Measurements from ENCODE around the gene BANK1.

BANK1 gene

DNA sequence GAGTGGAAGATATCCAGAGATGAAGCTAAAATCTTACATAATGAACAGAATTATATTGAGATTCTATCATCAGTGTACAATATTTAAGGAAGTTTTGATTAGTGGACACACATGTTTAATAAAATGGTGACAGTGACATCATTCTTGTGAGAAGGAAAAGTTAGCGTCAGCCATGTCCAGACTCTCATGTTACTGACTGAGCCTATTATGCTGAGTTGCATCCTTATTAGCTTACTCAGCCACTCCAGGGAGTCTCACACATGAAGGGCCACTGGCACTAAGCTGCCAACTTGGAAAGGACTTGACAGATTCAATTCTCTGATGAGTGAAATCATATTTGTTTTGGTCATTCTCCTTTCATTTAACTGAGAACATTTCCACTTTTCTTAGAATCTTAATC lies 170.6 kb downstream of the BANK1 start:
- DNase-seq: no peak

DNA sequence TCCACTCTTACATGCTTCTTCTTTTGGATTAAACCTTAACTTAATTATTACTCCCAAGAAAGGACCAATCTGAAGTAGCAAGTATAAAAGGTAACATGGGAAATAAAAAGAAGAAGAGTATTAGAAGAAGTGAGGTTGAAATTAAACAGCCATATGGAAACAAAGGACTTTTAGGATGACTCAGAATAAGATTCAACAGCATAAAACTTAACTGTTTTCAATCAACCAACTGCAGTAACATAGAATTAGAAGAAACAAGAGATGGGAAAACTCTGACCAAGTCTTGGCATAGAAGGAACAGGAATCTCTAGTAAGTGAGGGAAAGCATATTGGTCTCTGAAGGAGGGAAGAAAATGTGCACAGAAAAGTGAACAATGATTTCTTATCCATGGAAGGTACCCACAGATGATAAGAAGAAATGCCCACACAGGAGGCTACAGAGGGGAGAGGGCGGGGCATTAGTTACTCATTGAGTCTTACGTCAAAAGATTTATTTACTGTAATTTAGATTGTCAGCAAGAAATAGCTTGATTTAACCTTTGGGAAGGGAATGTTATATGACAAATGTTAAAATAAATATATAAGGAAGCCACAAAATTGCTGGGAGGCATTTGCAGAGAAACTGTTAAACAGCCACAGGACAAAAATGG lies 177.3 kb downstream of the BANK1 start:
- DNase-seq: no peak

DNA sequence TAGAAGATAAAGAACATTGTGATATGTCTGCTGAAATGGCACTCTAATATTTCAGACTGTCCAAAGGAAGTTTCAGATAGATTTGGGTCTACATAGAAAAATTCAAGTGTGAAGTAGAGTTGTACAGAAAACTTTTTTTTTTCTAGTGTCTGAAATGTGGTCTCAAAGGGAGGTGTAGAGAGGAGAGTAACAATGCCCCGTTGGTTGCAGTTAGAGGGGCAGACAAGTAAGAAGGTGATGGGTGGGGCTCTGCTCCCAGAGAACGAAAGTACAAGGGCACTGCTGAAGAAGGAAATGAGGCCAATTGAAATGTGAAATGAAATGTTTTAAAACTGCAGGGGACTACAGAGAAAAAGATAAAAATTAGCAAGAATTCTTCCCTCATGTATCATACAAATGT lies 177.8 kb downstream of the BANK1 start:
- DNase-seq: no peak

DNA sequence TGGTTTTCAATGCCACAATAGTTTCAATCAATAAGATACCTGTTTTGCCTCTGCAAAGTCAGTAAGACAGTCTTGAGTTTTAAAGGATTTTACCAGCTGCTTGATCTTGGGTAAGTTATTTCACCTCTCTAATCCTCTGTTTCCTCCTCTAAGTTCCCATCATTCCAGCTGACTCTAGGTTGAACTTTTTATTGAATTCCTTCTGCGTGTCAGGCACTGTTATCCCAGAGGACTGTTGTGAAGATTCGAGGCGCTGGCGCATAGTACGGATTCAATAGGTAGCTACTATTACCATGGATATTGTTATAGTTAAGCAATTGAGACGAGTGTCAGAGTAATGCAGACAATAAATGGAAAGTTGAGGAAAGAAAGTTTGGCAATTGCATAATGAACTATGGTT lies 179.4 kb downstream of the BANK1 start:
- no peak for DNase-seq

DNA sequence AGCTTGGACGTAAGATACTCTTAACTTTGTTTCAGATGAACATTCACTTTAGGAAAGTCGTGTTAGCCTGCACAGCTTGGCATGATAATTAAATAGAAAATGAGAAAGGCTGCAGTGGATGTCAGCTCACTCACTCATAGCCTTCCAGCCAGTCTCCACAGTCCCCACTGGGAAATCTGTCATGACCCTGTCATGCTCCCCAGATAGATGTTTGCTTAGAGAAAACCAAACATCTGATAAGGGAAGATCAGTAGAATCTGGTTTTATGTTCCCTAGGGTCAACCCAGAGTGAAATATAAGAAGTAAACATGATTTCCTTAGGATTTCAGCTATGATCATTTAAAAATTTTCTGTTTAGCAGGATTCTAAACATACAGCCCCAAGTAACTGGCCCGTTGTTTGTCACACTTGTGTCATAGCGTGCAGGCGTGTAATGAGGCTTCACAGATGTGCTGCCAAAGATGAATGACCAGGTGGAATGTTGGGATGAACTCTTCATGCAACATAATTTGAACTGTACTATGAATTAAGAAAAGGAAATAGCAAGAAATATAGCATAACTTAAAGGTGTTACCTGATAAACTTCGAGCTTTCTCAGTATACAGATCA lies 180.1 kb downstream of the BANK1 start:
- DNase-seq: no peak

DNA sequence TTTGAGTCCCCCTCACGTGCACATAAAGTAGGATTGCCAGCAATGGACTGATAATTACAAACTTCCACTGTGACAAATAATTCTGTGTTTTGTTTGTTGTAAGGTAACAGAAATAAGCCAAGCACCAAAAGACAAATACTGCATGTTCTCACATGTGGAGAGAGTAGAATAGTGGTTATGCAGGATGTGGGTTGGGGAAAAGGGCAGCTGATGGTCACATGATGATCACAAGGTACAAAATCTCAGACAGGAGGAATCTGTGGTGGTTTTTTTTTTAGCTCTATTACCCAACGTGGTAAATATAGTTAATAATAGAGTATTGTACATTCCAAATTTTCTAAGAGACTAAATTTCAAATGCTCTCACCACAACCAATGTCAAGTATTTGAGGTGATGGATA lies 182.3 kb downstream of the BANK1 start:
- no peak for DNase-seq

DNA sequence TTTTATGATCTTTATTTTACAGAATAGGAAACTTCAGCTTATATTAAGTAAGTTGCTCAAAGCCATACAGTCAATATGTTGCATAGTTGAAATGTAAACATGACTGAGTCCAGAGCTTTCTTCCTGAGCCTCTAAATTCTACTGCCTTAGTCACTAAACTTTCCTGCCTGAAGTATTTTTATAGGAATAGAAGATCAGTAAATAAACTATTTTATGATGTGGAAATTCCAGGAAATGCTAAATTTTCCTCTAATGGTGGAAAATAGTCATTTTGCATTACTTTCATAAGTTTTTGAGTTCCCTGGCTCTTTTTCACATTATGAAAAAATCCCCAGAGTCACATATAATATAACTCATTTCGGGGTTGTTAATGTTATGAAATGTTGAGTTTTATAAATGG lies 182.8 kb downstream of the BANK1 start:
- no peak for DNase-seq

DNA sequence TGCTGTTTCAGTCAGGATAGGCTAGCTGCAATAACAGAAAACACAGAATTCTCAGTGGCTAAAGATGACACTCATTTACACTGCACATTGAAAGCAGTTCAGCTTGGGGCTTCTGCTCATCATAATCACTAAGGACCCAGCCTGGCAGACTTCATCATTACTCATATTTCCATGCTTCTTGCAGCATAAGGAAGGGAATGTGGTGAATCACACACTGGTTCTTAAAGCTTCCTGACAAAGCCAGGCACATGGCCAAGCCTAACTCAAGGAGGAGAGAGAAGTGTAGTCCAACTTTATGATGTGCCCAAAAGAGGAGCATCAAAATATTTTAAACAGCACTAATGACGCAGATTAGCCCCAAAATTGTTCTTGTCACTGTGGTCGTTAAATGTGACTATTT lies 186.5 kb downstream of the BANK1 start:
- DNase-seq: peak; percentile 57

DNA sequence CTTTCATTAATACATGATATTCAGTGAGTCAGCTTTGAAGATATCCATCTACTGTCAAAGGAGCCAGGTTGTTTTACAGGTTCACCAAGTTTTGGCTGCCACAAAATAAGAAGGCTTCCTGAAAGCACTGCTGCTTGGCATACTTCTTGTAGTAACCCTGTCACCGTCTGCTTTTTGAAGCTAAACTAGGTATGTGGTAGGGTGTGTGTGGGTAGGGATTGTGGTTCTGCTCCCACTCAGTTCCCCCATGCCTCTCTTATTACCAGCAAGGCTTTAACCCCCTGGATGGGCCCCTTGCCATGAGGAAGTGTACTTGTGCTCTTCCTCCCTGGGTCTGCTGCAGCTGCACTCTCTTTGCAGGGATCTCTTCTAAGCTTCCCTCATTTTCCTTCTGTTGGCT lies 191.2 kb downstream of the BANK1 start:
- DNase-seq: no peak

DNA sequence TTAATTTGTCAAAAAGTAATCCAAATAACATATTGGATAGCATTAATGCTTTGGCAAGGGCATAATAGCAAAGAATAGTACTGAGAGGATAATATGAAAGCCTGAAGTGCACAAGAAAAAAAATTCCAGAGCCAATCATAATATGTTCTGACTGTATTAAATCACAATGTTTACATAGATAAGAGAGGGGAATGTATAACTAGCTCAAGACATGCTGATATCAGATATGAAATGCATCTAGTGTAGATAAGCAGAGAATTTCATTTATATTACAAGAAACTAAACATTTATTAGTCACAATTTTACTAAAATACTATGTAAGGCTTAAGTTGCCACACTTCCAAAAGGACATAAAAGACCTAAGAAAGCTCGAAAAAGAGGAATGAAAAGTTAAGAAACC lies 193.3 kb downstream of the BANK1 start:
- no peak for DNase-seq

DNA sequence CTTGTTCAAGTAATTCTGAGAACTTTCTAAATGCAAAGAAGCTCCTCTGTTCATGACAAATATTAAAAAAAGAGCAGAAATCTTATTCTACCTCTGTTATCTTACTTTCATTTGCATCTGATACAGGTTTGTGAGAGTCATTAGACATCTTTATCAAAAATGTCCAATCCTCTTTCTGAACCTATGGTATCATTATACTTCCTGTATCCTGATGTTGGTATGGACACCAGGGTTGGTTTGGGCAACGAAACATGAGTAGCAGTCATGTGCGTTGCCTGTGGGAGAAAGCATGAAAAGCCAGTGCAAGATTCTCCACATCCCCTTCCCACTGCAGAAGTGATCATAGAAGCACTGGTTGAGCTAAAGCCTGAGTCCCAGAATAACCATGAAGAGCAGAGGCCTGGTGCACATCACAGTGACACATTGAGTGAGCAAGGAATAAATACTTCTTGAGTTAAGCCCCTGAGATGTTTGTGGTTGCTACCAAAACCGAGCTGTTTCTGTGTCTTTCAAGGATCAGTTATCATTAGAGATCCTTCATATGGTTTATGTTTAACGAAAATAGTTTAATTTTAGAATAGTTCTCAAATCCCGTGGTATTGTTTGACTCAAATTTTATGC lies 197.2 kb downstream of the BANK1 start:
- DNase-seq: no peak

DNA sequence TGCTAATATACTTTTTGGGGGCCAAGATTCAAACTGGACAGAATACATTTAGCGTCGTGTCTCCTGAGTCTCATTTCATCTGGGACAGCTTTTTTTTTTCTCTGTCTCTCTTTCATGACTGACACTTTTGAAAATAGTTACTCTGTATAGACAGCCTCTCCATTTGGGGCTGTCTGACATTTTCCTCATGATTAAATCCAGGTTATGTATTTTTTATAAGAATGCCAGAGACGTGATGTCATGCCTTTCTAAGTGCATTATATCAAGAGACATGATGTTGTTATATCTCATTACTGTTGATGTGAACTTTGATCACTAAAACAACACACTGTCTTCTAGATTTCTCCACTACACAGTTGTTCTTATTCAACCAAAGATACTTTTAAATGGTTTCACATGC lies 199.0 kb downstream of the BANK1 start:
- DNase-seq: no peak

DNA sequence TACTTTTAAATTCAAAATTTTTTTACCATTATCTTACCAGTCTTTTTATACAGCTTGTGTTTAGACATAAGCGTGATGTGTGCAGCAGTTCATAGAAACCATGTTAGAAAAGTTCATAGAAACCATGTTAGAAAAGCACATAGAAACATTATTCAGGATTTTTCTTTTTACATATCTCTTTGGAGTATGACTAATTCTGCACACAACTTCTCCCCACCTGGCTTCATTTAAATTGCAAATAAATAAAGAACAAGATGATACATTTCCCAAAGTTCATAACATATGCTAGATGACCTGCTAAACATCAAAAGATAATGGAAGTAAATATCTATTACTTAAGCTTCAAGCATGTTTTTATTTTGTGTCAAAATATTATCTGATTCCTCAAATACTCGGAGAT lies 201.9 kb downstream of the BANK1 start:
- no peak for DNase-seq

DNA sequence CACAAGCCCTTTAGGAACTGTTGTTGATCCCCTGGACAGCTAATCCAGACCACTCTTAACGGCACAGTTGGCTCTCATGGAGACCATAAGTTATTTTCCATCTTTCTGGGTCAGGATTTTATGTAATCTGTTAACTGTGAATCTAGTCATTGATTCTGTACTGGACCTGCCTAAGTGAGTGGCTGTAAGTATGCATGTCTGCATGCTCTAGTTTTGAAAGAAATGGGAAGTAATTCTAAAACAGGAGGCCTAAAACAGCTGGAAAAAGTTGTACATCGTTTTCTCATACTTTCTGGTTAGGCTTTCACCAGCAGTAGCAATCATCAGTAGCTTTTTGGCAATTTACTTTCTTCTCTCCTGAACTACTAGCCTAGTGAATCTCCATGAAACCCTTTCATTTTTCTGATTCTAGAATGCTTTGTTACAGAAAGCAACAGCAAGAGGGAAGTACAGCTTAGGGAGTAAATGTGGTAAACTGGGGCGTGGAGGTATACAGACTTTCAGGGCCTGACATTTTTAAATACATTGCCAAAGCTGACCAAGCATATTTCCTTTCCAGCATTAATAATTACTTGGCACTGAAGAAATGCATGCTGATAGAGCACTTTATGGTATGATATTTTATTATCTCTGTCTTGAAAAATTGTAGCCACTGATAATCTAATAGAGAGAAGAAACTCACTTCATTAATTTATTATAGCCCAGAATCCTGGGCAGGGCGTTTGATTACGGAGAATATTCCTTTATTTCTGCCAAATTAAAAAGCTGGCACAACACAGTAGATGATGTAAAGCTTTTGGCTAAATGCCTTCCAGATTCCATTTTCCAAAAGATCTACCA lies 202.7 kb downstream of the BANK1 start:
- no peak for DNase-seq

DNA sequence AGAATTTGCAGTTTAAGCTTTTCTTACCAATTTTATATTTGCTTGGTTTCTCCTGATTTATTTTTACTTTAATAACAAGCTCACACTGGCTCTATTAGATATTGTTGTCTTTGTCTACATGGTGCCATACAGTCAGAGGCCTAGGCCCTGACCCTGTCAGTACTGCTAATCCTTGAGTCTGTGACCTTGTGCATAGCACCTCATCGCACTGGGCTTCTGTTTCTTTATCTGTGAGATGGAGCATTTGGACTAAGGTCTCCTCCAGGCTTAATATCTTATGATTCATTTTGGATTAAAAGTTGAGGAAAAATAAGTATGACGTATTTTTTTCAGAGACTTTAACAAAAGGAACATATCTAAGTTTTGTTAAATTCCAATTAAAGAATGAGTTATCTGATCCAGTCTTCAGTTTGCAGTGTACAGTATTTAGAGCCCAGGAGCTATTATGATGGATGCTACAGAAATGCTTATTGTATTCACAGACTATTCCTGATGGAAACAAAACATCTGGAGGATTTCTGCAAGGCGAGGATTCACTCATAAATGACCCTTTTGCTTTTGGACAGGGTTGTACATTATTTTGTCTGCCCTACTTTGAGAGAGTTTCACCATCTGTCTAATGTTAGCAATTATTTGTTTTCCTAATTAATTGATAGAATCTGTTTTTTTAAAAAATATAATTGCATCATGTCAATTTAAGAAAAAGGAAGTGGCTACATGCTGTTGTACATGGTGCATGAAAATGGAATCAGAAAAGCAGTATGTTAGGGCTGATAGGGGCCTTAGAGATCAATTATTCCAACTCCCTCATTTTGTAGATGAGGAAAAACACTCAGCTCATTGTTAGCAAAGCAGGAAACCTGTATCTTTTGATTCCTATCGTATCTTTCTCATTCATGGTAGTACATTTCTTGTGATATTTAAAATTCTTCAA lies 203.6 kb downstream of the BANK1 start:
- no peak for DNase-seq

DNA sequence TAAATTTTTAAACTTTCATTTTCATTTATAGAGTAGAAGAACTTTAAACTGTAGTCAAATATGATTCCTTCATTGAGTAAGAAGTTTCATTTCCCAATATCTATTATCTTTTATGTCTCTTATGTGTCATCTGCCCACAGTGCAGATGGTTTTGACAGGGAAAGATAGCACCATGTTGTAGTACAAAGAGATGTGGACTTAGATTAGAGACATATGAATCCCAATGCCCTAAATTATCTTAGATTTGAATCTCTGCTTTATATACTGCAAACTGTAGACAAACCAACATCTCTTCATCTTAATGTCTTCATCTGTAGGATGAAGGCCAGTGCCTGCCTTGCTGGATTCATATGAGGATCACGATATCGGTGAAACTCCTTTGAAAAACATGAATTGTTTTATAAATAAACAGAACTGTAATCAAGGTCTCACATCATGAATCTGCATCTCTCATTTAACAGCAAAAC lies 217.5 kb downstream of the BANK1 start:
- no peak for DNase-seq

DNA sequence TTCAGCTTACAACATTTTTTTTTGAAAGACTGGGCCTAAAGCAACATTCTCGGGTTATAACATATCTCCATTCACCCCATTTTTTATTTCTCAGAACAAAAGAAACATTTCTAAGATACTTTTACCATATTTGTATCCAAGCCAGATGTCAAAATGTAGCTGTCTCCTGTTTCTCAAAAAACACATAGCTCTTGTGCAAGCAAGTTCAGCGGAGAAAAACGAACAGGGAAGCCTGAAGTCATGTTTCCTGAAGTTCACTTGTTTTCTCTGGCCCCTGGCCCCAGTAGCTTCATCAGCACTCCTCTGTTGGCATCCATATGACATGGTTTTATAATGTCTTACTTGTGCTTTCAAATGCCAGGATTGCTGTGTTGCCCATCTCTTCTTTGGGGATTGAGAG lies 218.2 kb downstream of the BANK1 start:
- no peak for DNase-seq

DNA sequence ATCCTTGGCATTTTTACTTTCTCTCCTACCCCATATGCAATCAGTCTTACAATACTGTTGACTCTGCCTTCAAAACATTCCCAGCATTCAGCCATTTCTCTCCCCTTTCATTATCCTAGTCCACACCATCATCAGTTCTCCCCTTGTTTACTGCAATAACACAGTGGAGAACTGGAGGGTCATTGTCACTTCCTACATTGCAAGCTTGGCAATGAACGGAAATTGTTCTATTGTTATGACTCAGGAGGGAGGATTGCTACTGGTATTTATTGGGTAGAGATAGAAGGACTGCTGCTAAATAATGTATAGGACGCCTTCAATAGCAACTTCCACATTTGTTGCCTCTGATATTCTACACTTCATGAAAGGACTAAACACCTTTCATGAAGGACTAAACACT lies 231.8 kb downstream of the BANK1 start:
- DNase-seq: no peak

DNA sequence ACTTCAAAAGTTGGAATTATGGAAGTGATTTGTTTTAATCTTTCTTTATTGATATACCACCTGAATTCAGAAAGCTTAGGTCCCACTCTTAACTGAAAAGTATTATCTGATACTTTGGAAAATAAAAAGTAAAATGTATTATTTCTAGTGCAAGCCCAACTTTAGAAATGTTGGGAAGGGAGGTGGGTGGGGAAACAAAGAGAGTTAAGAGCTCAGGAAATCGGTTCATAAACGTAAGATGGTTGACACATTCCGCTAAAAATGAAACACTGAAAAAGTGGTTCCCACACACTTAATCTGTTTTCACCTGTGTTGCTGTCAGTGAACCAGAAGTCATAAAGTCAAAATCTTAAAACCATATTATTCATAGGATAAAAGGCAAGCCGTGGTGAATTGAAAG lies 237.4 kb downstream of the BANK1 start:
- no peak for DNase-seq

DNA sequence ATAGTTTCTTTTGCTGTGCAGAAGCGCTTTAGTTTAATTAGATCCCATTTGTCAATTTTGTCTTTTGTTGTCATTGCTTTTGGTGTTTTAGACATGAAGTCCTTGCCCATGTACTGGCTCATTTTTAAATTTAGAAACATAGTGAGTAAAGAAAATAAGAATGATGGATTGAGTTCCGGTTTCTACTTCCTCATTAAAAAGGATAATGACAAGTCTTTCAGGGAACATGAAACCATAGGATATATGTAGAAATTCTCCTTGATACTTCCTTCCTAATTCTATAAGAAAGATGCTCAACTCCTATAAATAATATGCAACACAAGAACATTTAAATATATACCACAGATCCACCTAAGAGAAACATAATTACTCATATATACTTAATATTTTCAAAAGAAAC lies 240.9 kb downstream of the BANK1 start:
- no peak for DNase-seq

DNA sequence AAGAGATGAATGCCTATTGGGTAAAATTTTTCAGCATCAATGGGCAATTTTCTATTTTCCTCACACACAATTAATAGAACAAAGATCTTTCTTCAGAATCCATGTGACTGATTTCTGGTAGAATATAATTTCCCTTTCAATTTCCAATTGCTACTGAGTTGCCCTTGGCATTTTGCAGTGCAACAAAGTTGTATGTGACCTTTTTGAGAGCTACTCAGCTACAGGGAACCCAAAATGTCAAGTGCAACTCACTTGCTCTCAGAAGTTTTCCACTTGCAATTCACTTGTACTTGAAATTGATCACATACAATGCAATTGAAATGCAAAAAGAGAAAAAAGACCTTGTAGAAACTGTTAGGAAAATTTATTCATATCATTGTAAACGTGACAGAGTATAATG lies 245.5 kb downstream of the BANK1 start:
- DNase-seq: no peak

DNA sequence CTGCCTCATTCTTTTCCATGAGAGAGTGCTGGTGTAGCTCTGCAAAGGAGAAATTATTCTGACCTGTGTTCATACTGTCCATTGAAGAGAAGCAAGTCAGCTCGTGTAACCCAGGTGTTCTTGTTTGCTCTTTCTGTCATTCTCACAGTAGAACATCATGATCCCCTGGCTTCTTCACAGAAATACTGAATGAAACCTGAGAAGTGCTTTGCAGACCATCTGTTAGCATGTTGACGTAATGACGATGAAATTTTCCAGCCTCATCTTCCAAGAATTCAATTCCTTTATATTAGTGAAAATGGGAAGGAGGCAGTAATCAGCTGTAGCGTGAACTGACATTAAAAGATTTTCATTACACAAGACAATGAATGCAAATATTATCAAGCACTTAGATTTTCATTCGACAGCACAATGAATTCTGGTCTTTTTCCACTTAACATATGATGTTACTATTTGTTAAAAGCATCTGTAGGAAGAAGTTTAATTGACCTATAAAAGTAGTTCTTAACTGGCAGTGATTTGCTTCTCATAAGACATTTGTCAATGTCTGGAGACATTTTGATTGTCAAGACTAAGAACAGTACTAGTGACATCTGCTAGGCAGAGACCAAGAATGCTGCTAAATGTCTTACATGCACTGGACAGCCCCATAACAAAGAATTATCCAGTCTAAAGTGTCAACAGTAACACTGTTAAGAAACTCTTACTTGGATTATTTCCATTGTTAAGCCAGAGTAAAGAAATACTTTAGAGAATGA lies 246.3 kb downstream of the BANK1 start:
- no peak for DNase-seq

All from right hindlimb (tissue), 1 donor.